Measurements from ENCODE around the gene PRKCZ. TPM values are rescaled to one million over a fixed set of nuclear protein-coding genes. Genes with fewer than 3 reads are reported as not detected.

Gene PRKCZ
- total RNA-seq, 2 experiments from 2014 or later: 8.0 to 10.0 TPM

- Histone ChIP-seq H3K4me1 (ENCODE audit: insufficient read depth, low read length, poor library complexity, severe bottlenecking) (no peaks in the 10 kb centered on the region), H2AFZ (ENCODE audit: low read length) (no peak overlapping the region), H3K9me2 (ENCODE audit: insufficient read depth, low read length) (no peaks in the 10 kb centered on the region), H3K4me3 (ENCODE audit: low read depth, low read length, poor library complexity, severe bottlenecking) (no peak overlapping the region), H3K27ac (ENCODE audit: low read depth, low read length, poor library complexity, severe bottlenecking) (no peak overlapping the region), H3K4me2 (ENCODE audit: low read length) (no peak overlapping the region), H4K20me1 (ENCODE audit: insufficient read depth, low read length) (no peaks in the 10 kb centered on the region), H3K36me3 (ENCODE audit: insufficient read depth, low read length) (no peaks in the 10 kb centered on the region), H3K9me3 (ENCODE audit: low read length) (no peaks in the 10 kb centered on the region), H3K79me2 (ENCODE audit: insufficient read depth, low read depth, low read length) (no peaks in the 10 kb centered on the region)
- TF ChIP-seq EZH2phosphoT487 (IDR thresholded peaks at IDR 0.05; ENCODE audit: borderline replicate concordance, low read depth, low read length) (no peak), CTCF (conservative IDR thresholded peaks at IDR 0.05; ENCODE audit: low read length) (no peak)
- ChIA-PET CTCF (ENCODE audit: unreplicated experiment) (no interaction called here), POLR2A (no interaction called here)
- BruUV-seq (replicated peaks): no TSS peak
- no peak for DNase-seq (ENCODE audit: low spot score)
- intact Hi-C loops (cut with micrococcal nuclease; ENCODE audit: unreplicated experiment): no loop called here
Measured at GRCh38 chr1:2141025-2141424, 90.8 kb downstream of the PRKCZ start.

DNA sequence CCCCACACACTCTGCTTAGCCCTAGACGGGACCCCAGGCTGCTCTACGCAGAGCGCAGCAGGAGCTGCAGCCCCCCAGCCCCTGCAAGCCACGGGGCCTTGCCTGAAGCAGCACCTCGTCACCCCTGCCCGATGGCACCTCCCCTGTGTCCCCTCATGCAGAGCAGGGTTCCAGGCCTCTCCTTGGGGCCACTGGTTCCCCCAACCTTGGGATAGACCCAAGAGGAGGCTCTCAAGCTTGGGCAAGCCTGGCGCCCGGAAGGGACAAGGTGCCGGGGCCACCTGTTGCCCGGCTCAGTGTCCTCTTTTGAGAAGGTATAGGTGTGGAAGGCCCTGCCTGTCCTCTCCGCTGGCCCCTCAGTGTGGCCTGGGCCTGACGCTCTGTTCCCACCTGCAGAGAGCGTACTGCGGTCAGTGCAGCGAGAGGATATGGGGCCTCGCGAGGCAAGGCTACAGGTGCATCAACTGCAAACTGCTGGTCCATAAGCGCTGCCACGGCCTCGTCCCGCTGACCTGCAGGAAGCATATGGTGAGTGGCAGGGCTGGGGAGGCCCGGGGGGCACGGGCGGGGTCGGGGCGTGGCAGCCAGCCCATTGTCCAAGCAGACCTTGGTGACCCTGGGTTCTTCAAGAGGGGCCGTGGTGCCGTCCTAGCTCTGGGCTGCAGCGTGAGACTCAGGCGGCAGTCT is 93.7 kb downstream of the PRKCZ start:
- no peak overlapping the region for H3K4me3 ChIP-seq (ENCODE audit: low read depth, low read length, poor library complexity, severe bottlenecking)
- no peaks in the 10 kb centered on the region for H3K79me2 ChIP-seq (ENCODE audit: insufficient read depth, low read depth, low read length)
- H3K4me2 ChIP-seq (ENCODE audit: low read length): no peak overlapping the region
- BruUV-seq (replicated peaks): no TSS peak
- intact Hi-C loops (cut with micrococcal nuclease; ENCODE audit: unreplicated experiment): no loop called here
- TF ChIP-seq EZH2phosphoT487 (IDR thresholded peaks at IDR 0.05; ENCODE audit: borderline replicate concordance, low read depth, low read length) (no peak), CTCF (conservative IDR thresholded peaks at IDR 0.05; ENCODE audit: low read length) (no peak)
- H3K4me1 ChIP-seq (ENCODE audit: insufficient read depth, low read length, poor library complexity, severe bottlenecking): peaks cover 11% of the 10 kb centered on the region
- H3K36me3 ChIP-seq (ENCODE audit: insufficient read depth, low read length): no peaks in the 10 kb centered on the region
- H3K27ac ChIP-seq (ENCODE audit: low read depth, low read length, poor library complexity, severe bottlenecking): no peak overlapping the region
- DNase-seq (ENCODE audit: low spot score): no peak
- H3K9me2 ChIP-seq (ENCODE audit: insufficient read depth, low read length): no peaks in the 10 kb centered on the region
- no peaks in the 10 kb centered on the region for H4K20me1 ChIP-seq (ENCODE audit: insufficient read depth, low read length)
- H3K9me3 ChIP-seq (ENCODE audit: low read length): no peaks in the 10 kb centered on the region
- ChIA-PET CTCF (ENCODE audit: unreplicated experiment) (no interaction called here), POLR2A (no interaction called here)
- no peak overlapping the region for H2AFZ ChIP-seq (ENCODE audit: low read length)

- no peaks in the 10 kb centered on the region for H3K79me2 ChIP-seq (ENCODE audit: insufficient read depth, low read depth, low read length)
- no peaks in the 10 kb centered on the region for H3K9me2 ChIP-seq (ENCODE audit: insufficient read depth, low read length)
- H3K9me3 ChIP-seq (ENCODE audit: low read length): no peaks in the 10 kb centered on the region
- H2AFZ ChIP-seq (ENCODE audit: low read length): no peak overlapping the region
- no peak for DNase-seq (ENCODE audit: low spot score)
- H3K4me1 ChIP-seq (ENCODE audit: insufficient read depth, low read length, poor library complexity, severe bottlenecking): peaks cover 11% of the 10 kb centered on the region
- H4K20me1 ChIP-seq (ENCODE audit: insufficient read depth, low read length): no peaks in the 10 kb centered on the region
- H3K36me3 ChIP-seq (ENCODE audit: insufficient read depth, low read length): no peaks in the 10 kb centered on the region
- ChIA-PET CTCF (ENCODE audit: unreplicated experiment) (no interaction called here), POLR2A (no interaction called here)
- H3K4me3 ChIP-seq (ENCODE audit: low read depth, low read length, poor library complexity, severe bottlenecking): no peak overlapping the region
- intact Hi-C loops (cut with micrococcal nuclease; ENCODE audit: unreplicated experiment): no loop called here
- H3K27ac ChIP-seq (ENCODE audit: low read depth, low read length, poor library complexity, severe bottlenecking): no peak overlapping the region
- no TSS peak for BruUV-seq (replicated peaks)
- H3K4me2 ChIP-seq (ENCODE audit: low read length): no peak overlapping the region
- TF ChIP-seq CTCF (conservative IDR thresholded peaks at IDR 0.05; ENCODE audit: low read length): no peak
- TF ChIP-seq EZH2phosphoT487 (IDR thresholded peaks at IDR 0.05; ENCODE audit: borderline replicate concordance, low read depth, low read length): no peak
Measured at GRCh38 chr1:2144501-2145090, 94.4 kb downstream of the PRKCZ start.
